Measurements from ENCODE around the gene BCORL1. TPM values are rescaled to one million over a fixed set of nuclear protein-coding genes. Genes with fewer than 3 reads are reported as not detected.
A peak's percentile ranks its signal among the peaks of the same experiment; 100 is the strongest.

BCORL1 gene
- total RNA-seq, 1 experiment from 2014 or later = 0.96 TPM

DNA sequence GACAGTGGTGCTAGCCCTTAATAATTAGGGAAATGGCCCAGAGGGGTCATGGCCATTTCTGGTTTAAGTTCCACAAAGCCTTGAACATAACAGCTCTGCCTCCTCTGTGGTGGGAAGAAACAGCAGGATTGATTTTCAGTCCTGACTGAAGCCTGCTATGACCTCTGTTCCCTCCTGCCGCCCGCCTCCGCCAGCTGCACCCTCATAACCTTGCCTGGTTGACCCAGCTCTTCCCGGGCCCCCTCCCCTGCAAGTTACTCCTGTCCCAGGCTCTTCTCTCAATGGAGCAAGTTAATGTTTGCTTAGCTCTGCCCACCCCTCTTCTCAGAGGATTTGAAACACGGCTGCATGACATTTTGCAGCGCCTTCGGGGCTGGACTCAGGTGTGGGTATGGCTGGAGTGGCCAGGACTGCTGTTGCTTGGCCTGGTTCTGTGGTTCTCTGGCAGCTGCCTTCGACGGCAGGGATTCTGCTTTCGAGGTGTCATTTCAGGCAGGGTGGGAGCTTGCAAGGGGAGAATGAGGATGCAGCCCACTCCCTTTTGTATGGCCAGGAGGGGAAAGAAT is 27.3 kb downstream of the BCORL1 start:
- no peak for DNase-seq (ENCODE audit: low read depth)

GRCh38 chrX:130012683-130013082 is 30.2 kb downstream of the BCORL1 start:
- no peak for DNase-seq (ENCODE audit: low read depth)

GRCh38 chrX:130013661-130014060 is 31.2 kb downstream of the BCORL1 start:
- DNase-seq (ENCODE audit: low read depth) = no peak

GRCh38 chrX:130014356-130014755 is 31.9 kb downstream of the BCORL1 start:
- DNase-seq (ENCODE audit: low read depth) = no peak

DNA sequence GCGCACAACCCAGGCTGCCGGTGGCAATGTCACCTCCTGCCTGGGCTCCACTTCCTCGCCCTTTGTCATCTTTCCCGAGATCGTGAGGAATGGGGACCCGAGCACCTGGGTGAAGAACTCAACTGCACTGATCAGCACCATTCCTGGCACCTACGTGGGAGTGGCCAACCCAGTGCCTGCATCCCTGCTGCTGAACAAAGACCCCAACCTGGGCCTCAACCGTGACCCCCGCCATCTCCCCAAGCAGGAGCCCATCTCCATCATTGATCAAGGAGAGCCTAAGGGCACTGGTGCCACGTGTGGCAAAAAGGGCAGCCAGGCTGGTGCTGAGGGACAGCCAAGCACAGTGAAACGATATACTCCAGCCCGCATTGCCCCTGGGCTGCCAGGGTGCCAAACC is 32.3 kb downstream of the BCORL1 start:
- DNase-seq (ENCODE audit: low read depth) = no peak

- DNase-seq (ENCODE audit: low read depth) = no peak
Observed at GRCh38 chrX:130015181-130015580, 32.7 kb downstream of the BCORL1 start.

GRCh38 chrX:130018143-130018542 is 35.7 kb downstream of the BCORL1 start:
- no peak for DNase-seq (ENCODE audit: low read depth)

- DNase-seq (ENCODE audit: low read depth) = no peak
Observed at GRCh38 chrX:130020661-130021324, 38.4 kb downstream of the BCORL1 start.

DNA sequence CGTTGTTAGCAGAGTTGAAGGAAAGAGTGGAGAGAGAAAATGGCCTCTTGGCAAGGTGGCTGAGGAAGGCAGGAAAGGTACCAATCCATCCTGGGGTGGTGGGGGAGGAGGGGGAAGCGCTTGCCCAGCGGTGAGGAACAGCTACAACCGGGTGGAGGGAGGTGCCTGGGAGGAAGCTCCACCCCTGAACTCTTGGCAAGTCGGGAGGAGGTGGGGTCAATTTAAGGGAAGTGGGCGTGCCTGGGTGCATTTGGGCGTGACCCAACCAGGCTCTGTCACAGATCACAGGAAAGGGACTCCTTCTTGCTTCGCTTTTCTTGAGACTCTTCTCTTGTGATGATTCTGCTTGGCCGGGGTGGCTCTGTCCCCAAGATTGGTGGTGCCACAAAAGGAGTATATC is 41.7 kb downstream of the BCORL1 start:
- peak; percentile 29 for DNase-seq (ENCODE audit: low read depth)

DNA sequence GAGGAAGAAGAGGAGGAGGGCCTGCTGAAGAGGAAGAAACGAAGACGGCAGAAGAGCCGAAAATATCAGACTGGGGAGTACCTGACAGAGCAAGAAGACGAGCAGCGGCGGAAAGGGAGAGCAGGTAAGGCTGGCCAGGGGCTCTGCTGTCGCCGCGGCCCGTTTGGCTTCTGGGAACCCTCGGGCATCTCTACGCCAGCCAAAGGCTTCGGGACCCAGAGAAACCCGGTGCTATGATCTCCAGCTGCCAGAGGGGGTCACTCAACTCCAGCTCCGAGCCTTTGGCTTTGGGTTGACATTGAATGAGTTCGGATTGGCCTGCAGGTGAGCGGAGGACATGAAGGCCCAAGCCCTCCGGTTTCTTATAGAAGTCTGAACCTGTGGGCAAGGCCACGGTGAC is 42.8 kb downstream of the BCORL1 start:
- no peak for DNase-seq (ENCODE audit: low read depth)

GRCh38 chrX:130027569-130027968 is 45.1 kb downstream of the BCORL1 start:
- DNase-seq (ENCODE audit: low read depth) = no peak

DNA sequence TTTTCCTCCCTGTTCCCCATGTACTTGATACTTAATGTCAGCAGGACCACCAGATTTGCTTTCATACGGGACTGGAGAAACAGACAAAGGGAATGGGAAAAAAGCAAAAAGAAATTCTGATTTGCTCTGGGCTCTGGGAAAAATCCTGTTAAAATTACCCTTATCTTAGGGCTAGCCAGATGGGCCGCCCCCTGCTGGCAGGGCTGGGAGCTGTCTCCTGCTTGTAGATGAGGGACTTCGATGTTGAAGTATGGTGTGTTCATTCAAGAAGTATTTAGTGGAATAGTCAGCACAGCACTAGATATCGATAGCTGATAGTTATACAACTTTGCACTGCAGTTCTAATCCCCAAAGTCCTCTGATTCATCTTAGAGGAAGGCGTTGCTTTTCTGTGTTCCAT is 45.8 kb downstream of the BCORL1 start:
- peak; percentile 9 for DNase-seq (ENCODE audit: low read depth)

DNA sequence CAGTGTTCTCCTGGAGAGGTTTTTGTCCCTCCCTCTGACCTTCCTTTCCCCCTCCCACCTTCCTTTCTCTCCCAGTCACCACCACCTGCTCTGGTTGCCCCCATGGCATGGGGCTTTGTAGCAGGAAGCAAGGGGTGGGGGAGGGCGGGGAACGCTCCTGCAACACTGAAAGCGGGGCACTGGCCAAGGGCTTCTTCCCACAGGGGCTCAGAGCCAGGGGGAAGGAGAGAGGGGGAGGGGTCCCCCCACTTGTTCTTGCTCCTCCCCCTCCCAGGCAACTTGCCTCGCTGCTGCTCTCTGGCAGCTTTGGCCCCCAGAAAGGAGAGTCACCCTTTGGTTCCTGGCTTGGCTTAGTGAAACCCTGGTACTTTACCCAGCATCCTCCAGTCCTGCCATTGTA is 48.4 kb downstream of the BCORL1 start:
- DNase-seq (ENCODE audit: low read depth) = no peak

- no peak for DNase-seq (ENCODE audit: low read depth)
Observed at GRCh38 chrX:130032552-130032951, 50.1 kb downstream of the BCORL1 start.

- no peak for DNase-seq (ENCODE audit: low read depth)
Observed at GRCh38 chrX:130034178-130034577, 51.7 kb downstream of the BCORL1 start.

DNA sequence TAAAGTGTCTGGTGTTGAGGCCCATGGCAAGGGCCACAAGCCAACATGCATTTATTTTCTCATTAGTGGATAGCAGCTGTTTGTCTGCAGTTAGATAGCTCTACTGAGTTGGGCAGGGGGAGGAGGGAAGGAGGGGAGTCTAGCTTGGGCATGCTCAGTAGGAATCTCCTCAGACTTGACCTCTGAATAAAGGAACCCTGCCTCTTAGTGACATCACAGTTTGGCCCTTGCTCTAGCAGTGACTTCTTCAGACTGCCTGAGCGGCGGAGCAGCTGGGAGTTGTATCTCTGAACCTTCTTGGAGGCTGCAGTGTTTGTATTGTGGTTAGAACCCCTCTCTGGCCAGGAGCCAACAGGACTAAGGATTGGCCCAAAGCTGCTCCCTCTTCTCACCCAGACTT is 57.4 kb downstream of the BCORL1 start:
- no peak for DNase-seq (ENCODE audit: low read depth)

DNA sequence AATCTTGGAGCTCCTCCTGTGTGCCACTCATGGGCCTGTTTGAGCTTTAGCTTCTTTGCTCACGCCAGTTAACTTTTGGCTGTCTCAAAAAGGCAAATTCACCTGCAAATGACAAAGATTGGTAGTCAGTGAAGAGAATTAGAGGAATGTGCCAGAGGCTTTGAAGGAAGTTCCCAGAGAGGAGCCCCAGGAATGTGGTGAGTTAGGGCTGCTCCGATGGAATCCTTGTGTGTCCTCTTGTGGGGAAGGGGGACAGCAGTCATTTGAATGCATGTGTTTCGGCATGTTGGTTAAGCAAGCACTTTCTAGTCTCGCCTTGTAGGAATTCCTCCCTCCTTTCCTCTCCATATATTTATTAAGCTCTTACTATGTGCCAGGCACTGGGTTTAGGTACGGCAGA is 65.0 kb downstream of the BCORL1 start:
- no peak for DNase-seq (ENCODE audit: low read depth)

GRCh38 chrX:130048686-130049222 is 66.3 kb downstream of the BCORL1 start:
- no peak for DNase-seq (ENCODE audit: low read depth)

DNA sequence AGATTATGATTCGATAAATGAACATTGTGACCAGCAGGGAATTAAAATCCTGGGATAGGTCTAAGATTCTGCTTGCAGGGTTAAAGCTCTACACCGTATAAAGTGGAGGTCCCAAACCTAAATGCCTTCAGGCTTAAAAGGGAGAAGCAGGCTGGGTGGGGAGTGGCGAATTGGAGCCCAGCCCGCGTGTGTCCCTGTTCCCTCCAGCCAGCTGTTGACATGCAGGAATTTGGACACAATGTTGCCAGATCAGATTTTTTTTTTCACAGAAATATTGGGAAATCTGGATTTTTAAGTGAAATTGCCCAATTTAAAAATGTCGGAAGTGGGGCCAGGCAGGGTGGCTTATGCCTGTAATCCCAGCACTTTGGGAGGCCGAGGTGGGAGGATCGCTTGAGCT is 67.4 kb downstream of the BCORL1 start:
- no peak for DNase-seq (ENCODE audit: low read depth)

DNA sequence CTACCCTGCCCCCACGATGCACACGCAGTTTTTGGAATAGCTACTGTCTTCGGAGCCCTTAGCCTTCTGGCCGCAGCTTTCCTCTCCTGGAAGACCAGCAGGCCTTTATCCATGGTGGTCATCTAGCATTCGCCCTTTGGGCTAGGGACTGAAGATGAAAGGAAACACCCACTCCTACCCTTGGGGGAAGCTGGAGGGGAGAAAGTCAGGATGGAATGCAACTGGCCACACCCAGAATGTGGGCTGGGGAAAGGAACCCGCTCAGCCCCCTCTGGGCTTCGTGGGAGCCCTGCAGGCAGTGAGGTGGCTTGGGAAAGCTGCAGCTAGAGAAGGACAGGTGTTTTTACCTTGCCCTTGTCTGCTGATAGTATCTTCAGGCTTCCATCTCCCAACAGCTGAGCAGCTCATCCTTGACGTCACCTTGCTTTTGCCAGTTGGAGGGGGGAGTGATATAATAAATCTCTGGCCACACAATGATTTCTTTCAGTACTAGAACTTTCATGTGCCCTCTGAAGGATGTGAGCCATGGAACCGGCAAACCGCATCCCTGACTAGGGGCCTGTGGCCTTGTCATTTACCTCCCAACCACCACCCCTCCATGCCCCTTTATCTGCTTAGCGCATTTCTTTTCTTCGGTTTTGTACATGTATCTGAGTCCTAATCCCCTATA is 68.9 kb downstream of the BCORL1 start:
- DNase-seq (ENCODE audit: low read depth) = no peak

- no peak for DNase-seq (ENCODE audit: low read depth)
Observed at GRCh38 chrX:130053236-130053635, 70.8 kb downstream of the BCORL1 start.

DNA sequence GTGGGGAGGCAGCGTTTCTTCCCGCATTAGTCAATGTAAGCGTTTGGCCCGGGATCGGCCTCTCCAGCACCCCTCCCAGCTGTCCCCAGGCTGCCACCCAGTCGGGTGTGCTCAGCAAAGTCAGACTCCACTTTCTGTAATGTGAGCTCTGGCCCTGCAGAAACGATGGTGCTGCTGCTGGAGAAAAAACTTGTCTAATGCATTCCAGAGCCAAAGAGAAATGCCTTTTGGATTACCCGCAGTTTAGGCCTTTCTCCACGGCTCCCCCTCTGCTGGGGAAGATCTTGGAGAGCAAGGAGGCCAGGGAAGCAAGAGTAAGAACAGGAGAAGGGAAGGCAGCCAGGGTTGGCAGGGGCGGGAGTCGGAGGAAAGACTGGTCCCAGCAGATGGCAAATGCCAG is 72.7 kb downstream of the BCORL1 start:
- no peak for DNase-seq (ENCODE audit: low read depth)

- DNase-seq (ENCODE audit: low read depth) = no peak
Observed at GRCh38 chrX:130055899-130056298, 73.5 kb downstream of the BCORL1 start.

Measured in RPMI7951 (cell line).